Measurements from ENCODE around the gene ACTR1B.
"Not testable (repeated sequence)": the region's sequence is repeated elsewhere in the genome, so short reads cannot be mapped to it uniquely, and the experiment has no call there.

Gene ACTR1B

DNA sequence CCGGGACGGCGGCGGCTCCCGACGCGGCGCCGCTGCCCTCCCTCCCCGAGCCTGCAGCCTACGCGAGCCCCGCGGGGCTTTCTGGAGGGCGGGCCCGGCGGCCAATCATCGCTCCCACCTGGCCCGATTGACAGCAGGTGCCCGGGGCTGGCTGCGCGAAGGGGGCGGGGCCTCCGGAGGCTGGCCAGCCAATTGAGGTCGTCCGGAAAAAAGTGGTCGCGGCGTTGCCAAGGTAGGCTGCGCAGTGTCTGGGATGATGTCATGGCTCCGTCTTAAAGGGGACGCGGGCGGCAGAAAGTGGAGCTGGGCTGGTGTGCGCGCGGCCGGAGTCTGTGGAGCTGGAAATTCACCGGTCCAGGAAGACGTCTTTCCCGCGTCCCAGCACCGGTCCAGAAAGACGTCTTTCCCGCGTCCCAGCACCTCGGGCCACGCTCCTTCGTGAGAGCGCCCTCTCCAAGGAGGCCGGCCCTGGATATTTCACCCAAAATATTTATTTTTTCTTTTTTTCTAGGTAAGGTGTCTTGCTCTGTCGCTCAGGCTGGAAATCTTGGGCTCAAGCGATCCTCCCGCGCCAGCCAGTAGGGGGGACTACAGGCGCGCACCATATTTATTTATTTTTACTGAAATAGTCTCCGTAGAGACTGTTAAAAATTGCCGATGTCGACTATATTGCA, at the start of gene ACTR1B:
Gene ACTR1B, minus strand, starts transcription at position 83 of the 674 bp plus-strand sequence. CDS start 154 bp downstream, outside the sequence.
- H3K4me1 Mint-ChIP-seq = peaks cover 22 to 29% of the 10 kb centered on the region in 2 donors
- peak within 1 kb of the TSS; percentile 98 for H3K27ac Mint-ChIP-seq
- peak within 1 kb of the TSS; percentile 88 to 94 for H3K4me3 Mint-ChIP-seq
- no peaks in the 10 kb centered on the region for H3K27me3 Mint-ChIP-seq
- H3K9me3 Mint-ChIP-seq = no peaks in the 10 kb centered on the region
- DNase-seq (peak; percentile 98), ATAC-seq (replicated peaks) (peak; percentile 84 to 86)
- peaks cover 10 to 23% of the 10 kb centered on the region in 2 donors for H3K36me3 Mint-ChIP-seq

DNA sequence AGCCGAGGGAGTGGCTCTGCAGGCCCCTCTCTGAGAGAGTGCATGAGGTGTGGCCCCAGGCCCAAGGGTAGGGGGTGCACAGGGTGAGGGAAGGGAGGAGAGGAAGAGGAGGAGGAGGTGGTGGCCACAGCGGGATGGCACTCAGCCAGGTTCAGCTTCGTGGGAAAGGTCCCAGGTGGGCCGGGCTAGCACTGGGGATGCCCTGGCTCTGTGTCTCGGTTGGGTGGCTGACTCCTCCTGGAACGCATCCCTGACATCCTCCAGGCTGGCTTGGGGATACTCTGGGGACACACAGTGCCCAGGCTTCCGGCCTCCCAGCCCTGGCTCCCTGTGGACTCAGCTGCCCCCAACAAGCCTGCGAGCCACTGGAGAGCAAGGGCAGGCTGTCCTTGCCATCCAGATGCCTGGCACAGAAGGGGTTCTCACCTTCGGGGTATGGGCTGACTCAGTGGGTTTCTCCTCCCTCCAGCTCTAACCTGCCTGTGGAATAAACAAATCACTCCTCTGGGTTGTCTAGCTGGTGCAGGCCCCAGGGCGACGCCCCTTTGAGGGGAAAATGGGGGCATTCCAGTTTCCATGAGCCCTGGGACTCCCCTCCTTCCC, 49.0 kb upstream of the ACTR1B start:
- DNase-seq (no peak), ATAC-seq (replicated peaks) (no peak)
- Mint-ChIP-seq H3K36me3 (no peaks in the 10 kb centered on the region), H3K27me3 (peaks cover 3 to 14% of the 10 kb centered on the region in 2 donors), H3K4me3 (no peak overlapping the region), H3K4me1 (peaks cover 21 to 36% of the 10 kb centered on the region in 2 donors), H3K27ac (no peak overlapping the region), H3K9me3 (no peaks in the 10 kb centered on the region)

DNA sequence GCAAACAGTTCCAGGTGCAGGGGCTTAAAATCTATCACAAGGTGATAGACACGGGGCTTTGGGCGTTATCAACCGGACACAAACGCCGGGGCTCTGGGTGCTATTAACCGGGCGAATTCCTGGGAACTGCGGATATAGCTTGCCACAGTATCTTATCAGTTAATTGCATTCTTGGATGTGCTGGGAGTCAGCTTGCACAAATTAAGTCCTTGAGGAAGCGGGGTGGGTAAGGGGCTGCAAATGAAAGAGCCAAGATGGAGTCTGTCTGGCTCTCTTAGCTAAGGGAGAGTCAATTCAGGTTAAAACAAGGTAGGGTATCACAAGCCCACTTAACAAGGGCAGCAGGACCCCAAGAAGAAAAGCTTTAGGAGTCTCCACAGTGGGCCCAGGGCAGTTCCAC, 48.3 kb upstream of the ACTR1B start:
- not testable (repeated sequence) for DNase-seq; H3K27ac Mint-ChIP-seq; ATAC-seq (replicated peaks); H3K9me3 Mint-ChIP-seq; H3K36me3 Mint-ChIP-seq
- Mint-ChIP-seq H3K4me1 (peaks cover 21 to 37% of the 10 kb centered on the region in 2 donors), H3K27me3 (peaks cover 3 to 15% of the 10 kb centered on the region in 2 donors), H3K4me3 (peak overlapping the region in 1 of 2 donors; percentile 5)

DNA sequence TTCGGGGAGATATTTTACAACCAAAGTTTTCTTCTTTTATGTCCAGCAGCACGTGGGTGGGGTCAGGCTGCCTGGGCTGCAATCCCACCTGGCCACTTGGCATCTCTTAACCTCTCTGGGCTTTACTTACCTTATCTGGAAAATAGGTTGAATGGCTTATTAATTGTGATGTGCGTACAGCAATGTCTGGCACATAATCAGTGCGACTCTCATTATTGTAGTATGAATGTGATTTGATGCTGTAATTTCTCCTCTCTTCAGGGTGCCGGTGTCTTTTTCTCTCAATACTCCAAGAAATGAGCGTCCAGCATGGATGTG, 47.5 kb upstream of the ACTR1B start:
- Mint-ChIP-seq H3K27me3 (peaks cover 3 to 15% of the 10 kb centered on the region in 2 donors), H3K4me3 (no peak overlapping the region), H3K9me3 (no peaks in the 10 kb centered on the region), H3K36me3 (no peaks in the 10 kb centered on the region), H3K27ac (no peak overlapping the region), H3K4me1 (peaks cover 21 to 37% of the 10 kb centered on the region in 2 donors)
- DNase-seq (no peak), ATAC-seq (replicated peaks) (no peak)

DNA sequence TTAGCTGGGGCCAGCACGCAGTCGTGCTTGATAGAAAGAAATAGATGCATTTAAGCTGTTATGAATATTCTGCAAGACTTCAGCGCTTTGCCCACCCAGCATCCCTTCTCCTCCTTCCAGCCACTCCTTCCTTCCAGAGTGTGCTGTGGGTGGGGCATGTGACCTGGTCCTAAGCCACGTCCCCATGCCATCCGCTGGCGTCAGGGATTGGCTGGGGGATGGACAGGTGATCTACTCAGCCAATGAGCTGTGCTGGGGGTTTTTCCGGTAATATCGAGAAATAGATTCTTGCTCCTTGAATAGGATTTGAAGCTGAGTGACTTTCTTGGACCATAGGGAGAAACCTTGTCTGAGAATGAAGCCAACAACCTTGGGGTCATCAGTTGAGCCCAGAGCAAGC, 44.8 kb upstream of the ACTR1B start:
- DNase-seq = no peak
- Mint-ChIP-seq H3K4me3 (no peak overlapping the region), H3K36me3 (no peaks in the 10 kb centered on the region), H3K4me1 (peaks cover 12 to 26% of the 10 kb centered on the region in 2 donors), H3K27ac (no peak overlapping the region), H3K27me3 (peaks cover 3 to 15% of the 10 kb centered on the region in 2 donors), H3K9me3 (no peaks in the 10 kb centered on the region)
- no peak for ATAC-seq (replicated peaks)

DNA sequence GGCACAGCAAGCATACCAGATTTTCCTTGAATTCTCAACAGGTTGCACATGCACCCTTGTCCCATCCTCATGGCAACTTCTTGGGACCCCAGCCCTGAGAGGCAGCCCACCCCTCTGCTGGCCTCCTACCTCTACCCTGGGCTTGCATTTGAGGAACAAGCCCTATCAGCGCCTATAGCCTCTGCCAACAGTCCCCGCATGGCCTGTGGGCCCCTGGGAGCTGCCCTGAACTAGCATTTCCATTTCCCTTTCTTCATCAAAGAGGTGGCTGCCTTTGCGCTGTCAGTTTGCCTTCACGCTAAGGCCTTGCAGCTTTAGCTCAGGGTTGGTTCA, 44.2 kb upstream of the ACTR1B start:
- peak in 1 of 2 donors; percentile 28 for ATAC-seq (replicated peaks)
- no peaks in the 10 kb centered on the region for H3K36me3 Mint-ChIP-seq

DNA sequence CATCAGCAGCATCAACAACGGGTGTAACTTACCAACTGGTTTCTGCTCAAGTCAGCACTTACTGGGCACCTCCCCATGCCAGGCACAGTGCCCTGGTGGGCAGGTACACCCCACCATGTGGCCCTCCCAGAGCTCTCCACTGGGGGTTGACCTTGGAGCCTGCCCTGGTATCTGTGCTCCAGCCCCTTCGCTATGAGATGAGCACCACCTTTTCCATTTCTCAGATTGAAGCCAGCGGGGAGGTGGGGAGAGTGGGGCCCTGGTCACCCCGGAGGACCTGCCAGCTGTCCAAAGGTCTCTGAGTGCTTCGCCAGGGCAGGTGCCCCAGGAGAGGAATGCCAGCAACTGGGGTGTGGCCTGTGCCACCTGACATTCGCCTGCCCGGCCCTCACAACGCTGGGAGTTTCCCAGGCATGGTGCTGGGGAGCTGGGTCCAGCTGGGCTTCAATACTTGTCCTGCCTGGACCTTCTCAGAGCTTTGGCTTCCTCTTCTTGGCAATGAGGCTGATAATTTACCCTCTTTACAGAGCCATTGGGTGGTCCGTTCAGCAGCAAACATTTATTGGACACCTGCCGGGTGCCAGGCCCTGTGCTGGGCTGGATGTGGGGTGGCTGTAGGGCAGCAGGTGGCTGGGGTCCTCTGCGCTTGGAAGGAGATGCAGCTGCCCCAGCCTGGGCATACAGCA, 43.7 kb upstream of the ACTR1B start:
- Mint-ChIP-seq H3K9me3 (no peaks in the 10 kb centered on the region), H3K27ac (no peak overlapping the region), H3K4me1 (peaks cover 7 to 17% of the 10 kb centered on the region in 2 donors), H3K4me3 (no peak overlapping the region), H3K36me3 (no peaks in the 10 kb centered on the region), H3K27me3 (peaks cover 3 to 15% of the 10 kb centered on the region in 2 donors)
- DNase-seq = no peak
- ATAC-seq (replicated peaks) = no peak

More for the DNA sequence above, 44.2 kb upstream of the ACTR1B start:
- Mint-ChIP-seq H3K27me3 (peaks cover 3 to 15% of the 10 kb centered on the region in 2 donors), H3K27ac (no peak overlapping the region), H3K4me1 (peaks cover 7 to 20% of the 10 kb centered on the region in 2 donors), H3K9me3 (no peaks in the 10 kb centered on the region), H3K4me3 (no peak overlapping the region)
- no peak for DNase-seq

DNA sequence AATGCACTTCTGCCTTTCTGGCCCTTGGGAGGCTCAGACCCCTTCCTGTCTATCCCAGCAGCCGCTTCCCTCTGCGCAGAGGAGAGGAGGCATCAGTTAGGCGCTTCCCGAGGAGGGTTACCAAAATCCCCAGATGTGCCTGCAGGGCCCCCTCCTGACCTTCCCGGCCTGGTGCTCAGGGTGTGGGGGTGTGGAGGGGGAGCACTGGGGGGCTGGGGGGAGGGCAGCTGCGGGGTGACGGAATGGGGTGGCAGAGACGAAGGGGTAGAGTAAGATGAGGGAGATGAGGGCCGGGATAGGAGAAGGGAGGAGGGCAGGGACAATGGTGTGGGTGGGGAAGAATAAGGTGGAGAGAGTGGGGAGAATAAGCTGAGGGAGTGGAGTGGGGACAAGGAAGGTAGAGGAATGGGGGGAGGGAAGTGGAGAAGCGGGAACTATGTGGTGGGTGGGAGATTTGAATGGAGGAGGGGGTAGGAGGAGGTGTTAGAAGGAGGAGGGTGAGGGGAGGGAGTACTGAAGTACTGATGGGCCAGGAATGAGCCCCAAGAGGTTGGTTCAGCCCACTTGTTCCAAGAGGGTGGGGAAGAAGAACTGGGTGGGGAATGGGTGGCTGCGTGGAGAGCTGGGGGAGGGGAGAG, 43.0 kb upstream of the ACTR1B start:
- ATAC-seq (replicated peaks) (no peak), DNase-seq (no peak)
- Mint-ChIP-seq H3K27me3 (peaks cover 3 to 15% of the 10 kb centered on the region in 2 donors), H3K4me1 (peaks cover 7 to 13% of the 10 kb centered on the region in 2 donors), H3K27ac (no peak overlapping the region), H3K4me3 (no peak overlapping the region), H3K36me3 (no peaks in the 10 kb centered on the region), H3K9me3 (no peaks in the 10 kb centered on the region)

DNA sequence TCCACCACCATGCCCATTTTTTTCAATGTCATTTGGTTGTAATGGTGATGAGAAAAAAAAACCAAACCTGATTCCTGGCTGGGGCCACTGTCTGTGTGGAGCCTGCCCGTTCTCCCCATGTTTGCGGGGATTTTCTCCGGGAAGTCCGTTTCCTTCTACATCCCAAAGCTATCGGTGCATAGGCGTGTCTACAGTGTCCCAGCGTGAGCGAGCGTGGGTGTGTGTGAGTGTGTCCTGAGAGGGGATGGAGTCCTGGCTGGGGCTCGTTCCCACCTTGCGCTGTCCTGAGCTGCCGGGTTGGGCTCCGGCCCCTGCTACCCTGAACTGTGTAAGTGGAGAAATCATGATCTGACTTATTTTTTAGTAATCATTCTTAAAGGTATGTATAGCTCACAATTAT, 42.3 kb upstream of the ACTR1B start:
- no peaks in the 10 kb centered on the region for H3K9me3 Mint-ChIP-seq
- ATAC-seq (replicated peaks) = no peak

DNA sequence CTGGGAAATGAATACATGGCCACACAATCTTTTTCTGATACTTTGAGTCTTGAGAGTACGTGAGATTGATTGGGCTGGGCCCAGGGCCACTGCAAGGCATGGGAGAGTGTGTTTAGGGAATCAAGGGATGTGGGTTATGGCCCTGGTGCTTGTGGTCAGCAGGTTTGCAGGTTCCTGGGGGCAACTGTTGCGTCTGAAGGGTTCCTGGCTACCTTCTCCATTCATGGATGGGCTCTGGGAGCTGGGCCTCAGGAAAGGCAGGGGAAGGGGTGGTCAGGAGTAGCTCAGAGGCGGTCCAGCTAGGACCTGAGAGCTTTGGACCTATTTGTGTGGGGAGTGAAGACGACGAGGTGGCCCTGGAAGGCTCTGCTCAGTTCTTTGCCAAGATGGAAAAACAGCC, 41.1 kb upstream of the ACTR1B start:
- ATAC-seq (replicated peaks) = no peak
- Mint-ChIP-seq H3K4me1 (peaks cover 7 to 17% of the 10 kb centered on the region in 2 donors), H3K27me3 (peaks cover 2 to 12% of the 10 kb centered on the region in 2 donors), H3K36me3 (no peaks in the 10 kb centered on the region), H3K4me3 (no peak overlapping the region), H3K9me3 (no peaks in the 10 kb centered on the region), H3K27ac (no peak overlapping the region)
- DNase-seq = no peak

More for the DNA sequence above, 42.3 kb upstream of the ACTR1B start:
- H3K36me3 Mint-ChIP-seq = no peaks in the 10 kb centered on the region
- H3K27me3 Mint-ChIP-seq = peaks cover 3 to 15% of the 10 kb centered on the region in 2 donors
- H3K4me1 Mint-ChIP-seq = peaks cover 7 to 13% of the 10 kb centered on the region in 2 donors
- H3K4me3 Mint-ChIP-seq = no peak overlapping the region
- DNase-seq = no peak
- H3K27ac Mint-ChIP-seq = no peak overlapping the region

DNA sequence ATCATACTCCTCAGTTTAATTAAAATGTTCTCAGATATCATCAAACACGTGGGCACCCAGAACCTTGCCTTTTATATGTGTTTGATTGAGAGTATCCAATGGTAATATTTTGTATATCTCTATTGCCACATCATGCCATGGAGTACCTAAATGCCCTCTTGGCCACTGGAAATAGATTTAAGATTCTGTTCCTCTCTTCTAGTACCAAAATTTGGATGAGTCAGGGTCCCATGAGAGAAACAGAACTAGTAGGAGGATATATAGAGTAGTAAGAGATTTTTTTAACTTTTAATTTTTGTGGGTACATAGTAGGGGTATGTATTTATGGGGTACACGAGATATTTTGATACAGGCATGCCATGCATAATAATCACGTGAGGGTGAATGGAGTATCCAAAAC, 39.9 kb upstream of the ACTR1B start:
- DNase-seq (no peak), ATAC-seq (replicated peaks) (no peak)
- Mint-ChIP-seq H3K9me3 (no peaks in the 10 kb centered on the region), H3K36me3 (no peaks in the 10 kb centered on the region), H3K27me3 (peaks cover 0 to 9% of the 10 kb centered on the region in 2 donors), H3K4me3 (no peak overlapping the region), H3K4me1 (peaks cover 6 to 16% of the 10 kb centered on the region in 2 donors), H3K27ac (no peak overlapping the region)

DNA sequence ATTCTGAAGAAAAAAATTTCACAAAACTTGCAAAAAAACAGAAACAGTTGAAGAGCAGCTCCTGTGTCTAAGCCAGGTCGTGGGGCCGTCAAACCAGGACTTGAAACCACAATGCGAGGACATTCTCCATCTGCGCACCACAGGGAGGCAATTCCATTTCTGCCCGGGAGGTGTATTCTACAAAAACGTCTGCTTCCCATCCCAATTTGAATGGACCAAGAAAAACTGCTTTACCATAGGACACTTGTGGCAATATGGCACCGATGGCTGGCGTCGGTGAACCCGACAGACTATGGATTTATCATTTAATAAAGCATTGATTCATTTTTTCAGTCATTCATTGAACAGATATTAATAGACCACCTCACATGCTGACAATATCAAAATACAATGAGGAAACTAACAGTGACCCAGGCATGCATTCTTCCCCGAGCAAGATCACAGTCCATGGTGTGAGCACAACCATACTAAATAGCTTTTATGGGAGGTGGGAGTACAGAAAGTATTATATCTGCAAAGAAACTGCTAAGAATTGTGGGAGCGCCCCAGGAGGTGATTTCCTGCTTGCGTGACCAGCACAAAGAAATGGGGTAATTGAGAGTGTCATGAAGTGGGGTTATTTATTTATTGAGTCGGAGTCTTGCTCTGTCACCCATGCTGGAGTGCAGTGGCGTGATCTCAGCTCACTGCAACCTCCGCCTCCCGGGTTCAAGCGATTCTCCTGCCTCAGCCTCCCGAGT, 39.1 kb upstream of the ACTR1B start:
- Mint-ChIP-seq H3K27me3 (peaks cover 0 to 2% of the 10 kb centered on the region in 2 donors), H3K36me3 (no peaks in the 10 kb centered on the region), H3K9me3 (no peaks in the 10 kb centered on the region), H3K4me3 (no peak overlapping the region), H3K27ac (no peak overlapping the region), H3K4me1 (peaks cover 4 to 11% of the 10 kb centered on the region in 2 donors)
- no peak for ATAC-seq (replicated peaks)
- DNase-seq = no peak

DNA sequence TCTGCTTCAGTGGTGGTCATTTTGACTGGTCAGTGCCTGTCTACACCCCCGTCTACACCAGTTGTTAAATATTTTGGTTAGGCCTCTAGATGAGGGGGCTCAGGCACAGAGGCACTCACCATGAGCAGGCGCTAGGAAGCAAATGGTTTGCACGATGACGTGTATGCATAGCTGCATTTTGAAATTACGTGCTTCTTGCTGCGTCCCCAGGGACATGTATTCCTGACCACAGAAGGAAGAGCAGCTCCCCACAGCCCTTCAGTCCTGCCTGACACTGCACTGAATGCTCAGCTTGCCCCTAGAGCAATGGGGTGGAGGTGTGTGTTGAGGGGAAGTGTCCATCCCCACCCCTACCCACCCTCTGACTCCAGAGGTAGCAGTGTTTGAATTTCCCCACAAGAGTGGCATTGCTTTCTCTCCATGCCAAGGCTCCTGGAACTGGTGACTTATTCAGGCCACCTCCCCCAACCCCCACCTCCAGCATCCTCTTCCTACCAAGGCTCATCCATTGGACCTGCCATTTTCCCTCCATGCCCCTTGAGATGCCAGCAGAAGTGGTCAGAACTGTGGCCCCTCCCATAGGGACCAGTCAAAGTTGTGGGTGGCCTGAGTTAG, 38.1 kb upstream of the ACTR1B start:
- Mint-ChIP-seq H3K27ac (no peak overlapping the region), H3K4me3 (no peak overlapping the region), H3K9me3 (no peaks in the 10 kb centered on the region), H3K27me3 (no peaks in the 10 kb centered on the region), H3K4me1 (peaks cover 8 to 13% of the 10 kb centered on the region in 2 donors), H3K36me3 (no peaks in the 10 kb centered on the region)
- no peak for DNase-seq
- ATAC-seq (replicated peaks) = no peak

DNA sequence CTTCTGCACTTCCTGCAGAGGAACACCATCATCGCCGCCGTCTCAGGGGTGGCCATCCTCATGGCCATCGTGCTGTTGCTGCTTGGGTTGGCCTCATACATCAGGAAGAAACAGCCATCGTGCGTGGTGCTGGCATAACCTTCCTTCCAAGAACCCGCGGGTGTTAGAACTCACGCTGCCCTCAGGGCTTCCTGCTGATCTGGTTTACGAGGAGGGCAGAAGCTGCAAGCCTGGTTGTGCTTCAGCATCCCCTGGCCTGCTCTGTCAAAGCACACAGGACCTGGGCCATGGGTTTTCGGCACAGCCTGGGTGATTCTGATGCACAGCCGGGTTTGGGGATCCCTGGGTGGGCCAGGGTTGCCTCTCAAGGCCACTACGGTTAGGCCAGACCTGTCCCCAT, 37.3 kb upstream of the ACTR1B start:
- H3K27ac Mint-ChIP-seq = no peak overlapping the region
- H3K4me3 Mint-ChIP-seq = no peak overlapping the region
- ATAC-seq (replicated peaks) (no peak), DNase-seq (no peak)
- no peaks in the 10 kb centered on the region for H3K27me3 Mint-ChIP-seq
- peaks cover 13 to 18% of the 10 kb centered on the region in 2 donors for H3K4me1 Mint-ChIP-seq
- H3K36me3 Mint-ChIP-seq = no peaks in the 10 kb centered on the region
- no peaks in the 10 kb centered on the region for H3K9me3 Mint-ChIP-seq
